Measurements from ENCODE around the gene ATM.
"Not testable (repeated sequence)": the region's sequence is repeated elsewhere in the genome, so short reads cannot be mapped to it uniquely, and the experiment has no call there.

Gene ATM

DNA sequence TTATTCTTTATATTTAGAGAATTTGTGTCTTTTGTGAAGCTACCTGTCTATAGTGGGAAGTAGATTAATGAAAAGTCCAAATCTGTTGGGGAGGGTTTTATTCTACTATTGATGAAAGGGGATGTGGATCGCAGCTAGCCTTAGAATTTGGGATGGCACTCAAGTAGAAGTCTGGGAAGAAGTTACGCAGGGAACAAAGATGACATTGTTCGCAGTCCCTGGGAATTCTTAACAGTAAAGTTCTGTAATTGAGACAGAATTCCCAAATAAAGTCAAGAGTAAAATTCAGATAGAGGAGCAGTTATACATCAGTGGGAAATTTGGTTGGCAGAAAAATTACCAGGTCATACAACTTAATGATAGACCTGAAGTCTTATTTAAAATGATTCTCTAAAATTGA, 64.1 kb downstream of the ATM start:
- DNase-seq (ENCODE audit: low read depth): no peak

DNA sequence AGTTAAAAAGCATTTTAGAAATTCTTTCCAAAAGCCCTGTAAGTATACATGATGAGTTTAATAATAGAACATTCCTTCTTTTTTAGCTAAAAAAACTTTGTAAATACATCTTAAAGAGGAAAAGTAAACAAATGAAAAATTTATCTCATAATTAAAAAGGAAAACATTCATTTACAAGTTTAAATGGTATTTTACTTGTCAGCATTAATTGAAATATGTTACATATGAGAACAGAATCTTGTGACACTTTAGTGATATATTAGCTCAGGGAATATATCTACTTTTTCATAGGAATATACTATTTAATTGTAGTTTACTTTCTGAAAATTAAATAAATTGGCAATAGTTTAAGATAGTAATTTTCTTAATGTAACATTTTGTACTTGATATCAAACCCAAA, 66.2 kb downstream of the ATM start:
- DNase-seq (ENCODE audit: low read depth): not testable (repeated sequence)

- no peak for DNase-seq (ENCODE audit: low read depth)
These were observed 66.8 kb downstream of the ATM start for GRCh38 chr11:108289699-108290098.

DNA sequence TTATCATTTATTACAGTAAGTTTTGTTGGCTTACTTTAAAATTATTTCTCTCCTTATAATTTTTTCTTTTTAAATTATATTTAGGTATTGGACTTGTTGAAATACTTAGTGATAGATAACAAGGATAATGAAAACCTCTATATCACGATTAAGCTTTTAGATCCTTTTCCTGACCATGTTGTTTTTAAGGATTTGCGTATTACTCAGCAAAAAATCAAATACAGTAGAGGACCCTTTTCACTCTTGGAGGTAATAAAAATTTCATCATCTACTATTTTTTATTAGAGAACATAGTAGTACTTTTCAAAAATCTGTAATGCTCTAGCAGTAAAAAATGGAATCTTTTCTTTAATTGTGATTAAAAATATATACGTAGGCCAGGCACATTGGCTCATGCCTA, 70.4 kb downstream of the ATM start:
- DNase-seq (ENCODE audit: low read depth): no peak

DNA sequence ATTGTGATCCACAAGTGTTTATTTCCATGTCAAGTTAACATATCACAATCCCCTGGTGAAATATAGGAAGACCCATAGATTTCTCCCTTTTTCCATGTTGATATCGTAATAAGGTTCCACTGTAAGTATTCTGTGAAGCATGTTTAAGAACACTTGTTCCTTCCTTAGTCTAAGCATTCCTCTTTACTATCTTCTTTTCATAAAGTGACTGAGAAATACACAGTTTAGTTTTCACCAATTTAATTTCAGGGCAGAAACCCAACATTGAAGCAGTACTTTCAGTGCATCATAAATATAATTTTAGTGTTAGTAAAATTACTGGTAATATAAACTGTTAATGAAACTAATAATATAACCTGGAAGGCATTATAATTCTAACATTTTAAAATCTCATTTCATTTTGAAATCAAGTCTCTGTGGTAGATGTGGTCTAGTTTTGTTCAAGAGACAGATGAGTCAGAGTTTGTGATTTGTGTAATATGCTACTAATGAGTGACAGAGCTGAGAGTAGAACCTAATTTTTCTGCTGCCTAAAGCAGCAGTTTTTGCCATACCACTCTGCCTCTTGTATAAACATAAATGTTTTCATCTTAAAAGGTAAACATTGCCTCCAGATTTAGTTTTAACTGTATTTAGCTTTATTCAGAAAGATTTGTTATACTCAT, 79.4 kb downstream of the ATM start:
- peak; percentile 80 for DNase-seq (ENCODE audit: low read depth)

- DNase-seq (ENCODE audit: low read depth): no peak
These were observed 84.9 kb downstream of the ATM start for GRCh38 chr11:108307751-108308150.

DNA sequence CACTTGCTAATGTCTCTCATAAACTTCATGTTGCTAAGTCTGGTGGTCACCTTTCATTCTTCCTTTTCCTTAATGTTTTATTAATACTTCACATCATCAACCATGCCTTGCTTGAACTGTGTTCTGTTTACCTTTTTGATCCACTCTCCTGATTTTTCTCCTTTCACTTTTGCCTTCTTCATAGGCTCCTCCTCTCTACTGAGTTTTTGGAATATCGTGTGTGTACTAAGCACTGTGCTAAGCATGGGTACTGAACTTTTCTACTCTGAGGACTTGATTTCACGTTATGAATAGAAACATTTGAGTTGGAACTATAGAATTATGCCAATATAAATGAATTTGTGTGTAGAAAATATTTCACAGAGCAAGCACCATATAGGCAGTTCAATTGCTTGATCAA, 90.6 kb downstream of the ATM start:
- DNase-seq (ENCODE audit: low read depth): no peak

GRCh38 chr11:108316061-108316460, 93.2 kb downstream of the ATM start:
- DNase-seq (ENCODE audit: low read depth): no peak

DNA sequence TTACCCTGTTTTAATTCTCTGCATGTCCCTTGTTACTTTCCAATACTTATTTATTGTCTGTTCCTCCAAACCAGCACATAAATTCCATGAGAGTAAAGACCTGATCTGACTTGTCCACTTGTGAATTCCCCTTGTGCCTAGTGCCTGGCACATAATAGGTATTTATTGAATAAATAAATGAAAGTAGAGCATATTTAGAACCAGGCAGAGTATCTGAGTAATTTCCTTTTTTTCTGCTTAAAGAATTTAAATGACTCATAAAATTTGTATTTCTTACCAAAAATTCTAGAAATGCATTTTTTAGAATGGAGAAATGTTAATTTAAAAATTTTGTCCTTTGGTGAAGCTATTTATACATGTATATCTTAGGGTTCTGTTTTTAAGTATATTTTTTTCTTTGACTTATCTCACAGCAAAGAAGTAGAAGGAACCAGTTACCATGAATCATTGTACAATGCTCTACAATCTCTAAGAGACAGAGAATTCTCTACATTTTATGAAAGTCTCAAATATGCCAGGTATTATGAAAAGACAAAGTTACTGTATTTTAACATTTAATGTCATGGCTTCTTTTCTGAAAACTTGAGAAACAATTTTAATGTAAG, 96.8 kb downstream of the ATM start:
- DNase-seq (ENCODE audit: low read depth): peak; percentile 53

DNA sequence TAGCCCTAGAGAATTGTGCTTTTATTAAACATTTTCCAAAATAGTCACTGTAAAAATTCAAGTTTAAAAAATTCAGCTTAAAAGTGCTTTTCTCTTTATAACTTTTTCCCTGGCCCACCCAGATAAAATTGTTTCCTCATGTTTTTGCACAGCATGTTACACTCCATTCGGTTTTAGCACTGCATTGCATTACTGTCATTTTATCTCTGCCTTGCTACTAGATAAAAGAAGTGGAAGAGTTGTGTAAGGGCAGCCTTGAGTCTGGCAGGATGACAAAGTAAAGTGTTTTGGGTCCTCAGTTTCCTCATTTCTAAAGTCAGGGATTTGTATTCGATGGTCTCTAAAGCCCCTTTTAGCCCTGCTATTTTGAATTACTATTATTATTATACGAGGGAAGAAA, 99.8 kb downstream of the ATM start:
- DNase-seq (ENCODE audit: low read depth): no peak

DNA sequence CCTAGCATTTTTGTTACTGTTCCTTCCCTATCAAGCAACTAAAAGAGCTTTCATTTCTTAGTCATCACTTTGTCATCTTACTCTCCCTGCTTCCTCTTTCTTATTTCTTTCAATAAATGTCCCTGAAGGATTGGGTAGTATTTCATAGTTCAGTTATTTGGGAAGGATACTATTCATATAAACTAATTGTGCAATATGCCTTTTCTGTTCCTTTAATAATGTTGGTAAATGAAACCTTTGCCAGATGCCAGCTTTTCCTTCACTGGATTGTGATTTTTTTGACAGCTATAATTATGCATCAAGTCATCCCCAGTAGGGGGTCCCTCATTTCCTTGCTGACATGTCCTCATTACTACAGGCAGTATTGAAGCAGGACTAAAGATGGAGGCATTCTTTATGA, 101.7 kb downstream of the ATM start:
- peak; percentile 59 for DNase-seq (ENCODE audit: low read depth)

DNA sequence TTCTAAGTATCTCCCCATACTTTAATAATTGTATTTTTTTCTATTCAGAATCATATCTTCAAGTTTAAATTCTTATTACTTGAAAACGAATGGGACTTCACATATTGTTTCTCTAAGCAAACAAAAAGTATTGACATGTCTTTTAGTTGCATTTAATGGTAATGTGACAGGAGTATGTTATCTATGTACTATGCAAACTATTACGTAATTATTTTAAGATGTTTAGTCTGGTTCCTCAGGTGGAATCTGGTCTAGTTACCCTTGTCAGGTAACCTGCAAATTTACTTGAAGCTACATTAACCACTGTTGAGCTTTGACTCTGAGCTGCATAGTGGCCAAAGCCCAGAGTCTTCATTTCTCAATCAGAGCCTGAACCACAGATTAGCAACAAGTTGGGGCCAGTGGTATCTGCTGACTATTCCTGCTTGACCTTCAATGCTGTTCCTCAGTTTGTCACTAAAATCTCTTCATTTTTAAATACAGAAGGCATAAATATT, 110.6 kb downstream of the ATM start:
- DNase-seq (ENCODE audit: low read depth): no peak

- DNase-seq (ENCODE audit: low read depth): no peak
These were observed 115.9 kb downstream of the ATM start for GRCh38 chr11:108338750-108339149.

- DNase-seq (ENCODE audit: low read depth): no peak
These were observed 118.1 kb downstream of the ATM start for GRCh38 chr11:108340973-108341372.

DNA sequence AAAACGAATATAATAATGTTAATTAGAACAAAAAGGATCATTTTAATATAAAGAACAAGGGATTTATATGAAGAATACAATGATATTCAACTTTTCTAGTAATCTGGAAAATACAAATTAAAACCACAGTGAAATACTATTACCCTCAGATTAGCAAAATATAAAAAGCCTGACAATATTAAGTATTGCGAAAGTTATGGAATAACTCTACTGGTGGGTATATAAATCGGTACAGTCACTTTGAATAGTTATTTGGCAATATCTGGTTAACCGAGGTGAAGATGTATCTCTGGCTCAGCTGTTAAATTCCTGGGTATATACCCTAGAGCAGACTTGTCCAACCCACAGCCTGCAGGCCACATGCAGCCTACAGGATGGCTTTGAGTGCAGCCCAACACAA, 118.8 kb downstream of the ATM start:
- DNase-seq (ENCODE audit: low read depth): no peak

- no peak for DNase-seq (ENCODE audit: low read depth)
These were observed 120.8 kb downstream of the ATM start for GRCh38 chr11:108343714-108344113.

- no peak for DNase-seq (ENCODE audit: low read depth)
These were observed 122.9 kb downstream of the ATM start for GRCh38 chr11:108345767-108346166.

- no peak for DNase-seq (ENCODE audit: low read depth)
These were observed 123.6 kb downstream of the ATM start for GRCh38 chr11:108346451-108346850.

- DNase-seq (ENCODE audit: low read depth): no peak
These were observed 128.6 kb downstream of the ATM start for GRCh38 chr11:108351468-108351867.

DNA sequence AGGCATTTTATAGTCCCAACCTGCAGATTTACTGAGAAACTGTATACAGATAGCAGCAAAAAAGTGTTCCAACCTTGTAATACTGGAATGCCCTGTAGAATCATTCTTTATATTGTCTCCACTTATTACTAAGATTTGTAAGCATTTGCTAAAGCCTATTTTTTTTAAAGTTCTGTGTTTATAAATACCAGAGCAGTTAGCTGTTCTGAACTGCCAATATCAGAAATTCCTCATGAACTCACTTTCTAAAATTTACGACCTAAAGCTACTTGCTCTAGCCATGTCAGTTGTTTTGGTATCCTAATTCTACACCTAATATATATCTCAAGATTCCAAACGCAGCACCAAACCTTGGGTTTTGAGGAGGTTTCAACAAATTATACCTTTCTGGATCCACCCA, 141.3 kb downstream of the ATM start:
- peak; percentile 71 for DNase-seq (ENCODE audit: low read depth)

- peak; percentile 46 for DNase-seq (ENCODE audit: low read depth)
These were observed 145.3 kb downstream of the ATM start for GRCh38 chr11:108368134-108368533.

DNA sequence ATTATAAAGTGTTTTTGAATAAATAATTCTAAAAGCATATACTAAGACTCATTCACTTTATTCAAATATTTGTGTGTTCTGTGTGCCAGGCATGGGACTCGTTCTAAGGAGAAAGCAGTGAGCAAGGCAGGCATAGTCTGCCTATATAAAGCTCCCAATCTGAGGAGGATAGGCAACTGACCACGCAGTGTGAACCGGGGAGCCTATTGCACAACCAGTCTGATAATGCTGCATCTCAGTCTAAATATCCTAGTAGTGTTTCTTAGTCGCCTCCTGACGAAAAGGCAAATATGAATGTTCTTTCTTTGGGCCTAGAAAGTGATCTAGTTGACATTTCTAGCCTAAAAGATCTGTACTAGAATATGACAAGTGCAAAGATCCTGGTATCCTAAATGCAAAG, 146.2 kb downstream of the ATM start:
- DNase-seq (ENCODE audit: low read depth): peak; percentile 70

DNA sequence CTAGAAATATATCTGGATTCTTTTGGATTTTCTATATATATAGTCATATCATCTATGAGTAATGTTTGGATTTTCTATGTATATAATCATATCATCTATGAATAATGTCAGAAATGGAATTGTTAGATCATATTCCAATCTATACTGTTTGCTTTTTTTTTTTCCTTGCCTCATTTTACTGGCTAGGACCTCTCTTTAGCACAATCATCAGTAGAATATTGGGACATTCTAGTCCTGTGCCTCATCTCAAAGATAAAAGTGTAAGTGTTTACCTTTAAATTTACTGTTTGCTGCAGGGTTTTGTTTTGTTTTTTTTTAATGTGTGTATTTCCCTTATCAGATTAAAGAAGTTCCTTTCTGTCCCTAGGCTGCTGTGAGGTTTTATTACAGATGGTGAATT, 147.4 kb downstream of the ATM start:
- DNase-seq (ENCODE audit: low read depth): no peak

- no peak for DNase-seq (ENCODE audit: low read depth)
These were observed 148.1 kb downstream of the ATM start for GRCh38 chr11:108370990-108371389.

Measured in iris pigment epithelial cell (primary cell).